ENCODE measurements around the gene PTPRO. TPM values are rescaled to one million over a fixed set of nuclear protein-coding genes. Genes with fewer than 3 reads are reported as not detected.

Gene PTPRO
- polyA plus RNA-seq, 2 of the 4 experiments (the other 2 are of a cell fraction), result 0.04 TPM; not detected in 1

GRCh38 chr12:15534322-15534721 lies 212.0 kb downstream of the PTPRO start:
- no peak overlapping the region for H3K4me2 ChIP-seq
- TF ChIP-seq, protein P1, sequence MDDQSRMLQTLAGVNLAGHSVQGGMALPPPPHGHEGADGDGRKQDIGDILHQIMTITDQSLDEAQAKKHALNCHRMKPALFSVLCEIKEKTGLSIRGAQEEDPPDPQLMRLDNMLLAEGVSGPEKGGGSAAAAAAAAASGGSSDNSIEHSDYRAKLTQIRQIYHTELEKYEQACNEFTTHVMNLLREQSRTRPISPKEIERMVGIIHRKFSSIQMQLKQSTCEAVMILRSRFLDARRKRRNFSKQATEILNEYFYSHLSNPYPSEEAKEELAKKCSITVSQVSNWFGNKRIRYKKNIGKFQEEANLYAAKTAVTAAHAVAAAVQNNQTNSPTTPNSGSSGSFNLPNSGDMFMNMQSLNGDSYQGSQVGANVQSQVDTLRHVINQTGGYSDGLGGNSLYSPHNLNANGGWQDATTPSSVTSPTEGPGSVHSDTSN (IDR thresholded peaks at IDR 0.05), result no peak
- no peak for TF ChIP-seq ZNF302 (CRISPR knock-in tag; IDR thresholded peaks at IDR 0.05)
- ChIA-PET CTCF (interaction anchor here (0.9 to 6.3 kb wide), 5 partner anchors 11 to 323 kb away, joined by 4 to 61 read pairs (median 5); no protein-coding TSS in a partner anchor), POLR2A (no interaction called here)
- FAIRE-seq (no peak), ATAC-seq (no peak), DNase-seq (ENCODE audit: low read depth in 1 of 2, low spot score in 1 of 2) (no peak)
- H3K27ac ChIP-seq, result no peak overlapping the region
- 0 out of 3 replicates have a peak, but pooled peaks cover 2% of the 10 kb centered on the region for H3K4me1 ChIP-seq
- H3K4me3 ChIP-seq, result no peak overlapping the region
- H3K9me3 ChIP-seq, result no peaks in the 10 kb centered on the region
- WGBS (ENCODE audit: missing lambda C conversion rate), result 47% methylated on average over 3 of the region's 3 CpGs

GRCh38 chr12:15534874-15535273 lies 212.6 kb downstream of the PTPRO start:
- Histone ChIP-seq H3K4me1 (0 out of 3 replicates have a peak, but pooled peaks cover 2% of the 10 kb centered on the region), H3K27ac (peak overlapping the region in 1 of 2 experiments; percentile 42; a peak in 2 of 6 replicates), H3K4me2 (no peak overlapping the region), H3K4me3 (no peak overlapping the region), H3K9me3 (no peaks in the 10 kb centered on the region)
- DNase-seq (ENCODE audit: low read depth in 1 of 2, low spot score in 1 of 2) (no peak), ATAC-seq (no peak), FAIRE-seq (no peak)
- POLR2A ChIA-PET, result no interaction called here
- 83% methylated on average over 5 of the region's 5 CpGs for WGBS (ENCODE audit: missing lambda C conversion rate)
- TF ChIP-seq JUN (IDR thresholded peaks at IDR 0.05) (no peak), POLR2AphosphoS2 (conservative IDR thresholded peaks at IDR 0.05; ENCODE audit: low read length) (no peak), NPAS2 (CRISPR knock-in tag; IDR thresholded peaks at IDR 0.05; ENCODE audit: borderline replicate concordance) (no peak), RAD21 (conservative IDR thresholded peaks at IDR 0.05 in 1 of 2, IDR thresholded peaks at IDR 0.05 in 1 of 2) (no peak), TP53 (CRISPR knock-in tag; IDR thresholded peaks at IDR 0.05) (no peak), MAX (IDR thresholded peaks at IDR 0.05) (no peak), EHMT2 (IDR thresholded peaks at IDR 0.05; ENCODE audit: low read depth) (no peak), FOSB (CRISPR knock-in tag; IDR thresholded peaks at IDR 0.05) (no peak), KDM5A (IDR thresholded peaks at IDR 0.05) (no peak), CHD4 (IDR thresholded peaks at IDR 0.05; ENCODE audit: borderline replicate concordance) (no peak), RCOR1 (IDR thresholded peaks at IDR 0.05; ENCODE audit: low read depth, low read length) (no peak), POLR2A (IDR thresholded peaks at IDR 0.05; ENCODE audit: low read length) (no peak)
- TF ChIP-seq, protein P2, sequence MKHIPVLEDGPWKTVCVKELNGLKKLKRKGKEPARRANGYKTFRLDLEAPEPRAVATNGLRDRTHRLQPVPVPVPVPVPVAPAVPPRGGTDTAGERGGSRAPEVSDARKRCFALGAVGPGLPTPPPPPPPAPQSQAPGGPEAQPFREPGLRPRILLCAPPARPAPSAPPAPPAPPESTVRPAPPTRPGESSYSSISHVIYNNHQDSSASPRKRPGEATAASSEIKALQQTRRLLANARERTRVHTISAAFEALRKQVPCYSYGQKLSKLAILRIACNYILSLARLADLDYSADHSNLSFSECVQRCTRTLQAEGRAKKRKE (CRISPR knock-in tag; IDR thresholded peaks at IDR 0.05; ENCODE audit: low read depth), result no peak
- TF ChIP-seq, protein P3, sequence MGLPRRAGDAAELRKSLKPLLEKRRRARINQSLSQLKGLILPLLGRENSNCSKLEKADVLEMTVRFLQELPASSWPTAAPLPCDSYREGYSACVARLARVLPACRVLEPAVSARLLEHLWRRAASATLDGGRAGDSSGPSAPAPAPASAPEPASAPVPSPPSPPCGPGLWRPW (IDR thresholded peaks at IDR 0.05), result no peak
- TF ChIP-seq, protein P4, sequence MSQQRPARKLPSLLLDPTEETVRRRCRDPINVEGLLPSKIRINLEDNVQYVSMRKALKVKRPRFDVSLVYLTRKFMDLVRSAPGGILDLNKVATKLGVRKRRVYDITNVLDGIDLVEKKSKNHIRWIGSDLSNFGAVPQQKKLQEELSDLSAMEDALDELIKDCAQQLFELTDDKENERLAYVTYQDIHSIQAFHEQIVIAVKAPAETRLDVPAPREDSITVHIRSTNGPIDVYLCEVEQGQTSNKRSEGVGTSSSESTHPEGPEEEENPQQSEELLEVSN (IDR thresholded peaks at IDR 0.05; ENCODE audit: borderline replicate concordance, low read depth), result no peak
- CTCF ChIA-PET, result interaction anchor here (0.9 to 6.3 kb wide), 5 partner anchors 11 to 322 kb away, joined by 4 to 61 read pairs (median 5); no protein-coding TSS in a partner anchor

DNA sequence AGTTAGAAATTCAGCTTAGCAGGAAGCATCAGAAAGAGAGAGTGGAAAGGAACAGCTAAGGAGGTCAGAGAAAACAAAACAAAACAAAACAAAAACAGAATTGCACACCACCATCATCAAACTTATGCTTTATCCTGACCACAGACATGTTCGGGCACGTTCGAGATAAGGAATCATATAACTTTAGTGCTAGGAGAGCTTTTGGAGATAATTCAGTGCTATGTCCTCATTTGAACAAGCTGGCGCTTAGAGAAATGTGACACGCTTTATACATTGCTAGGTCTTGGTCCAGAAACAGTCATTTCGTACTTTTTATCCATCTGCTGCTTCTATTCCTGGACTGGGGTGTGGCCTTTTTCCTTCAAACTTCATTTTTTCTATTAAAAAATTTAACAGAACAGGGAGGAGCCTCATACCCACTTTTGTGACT lies 213.1 kb downstream of the PTPRO start:
- no peak overlapping the region for H3K4me3 ChIP-seq
- no peak overlapping the region for H3K4me2 ChIP-seq
- DNase-seq (ENCODE audit: low read depth in 1 of 2, low spot score in 1 of 2), result no peak
- CTCF ChIA-PET, result interaction anchor here (1.6 to 6.3 kb wide), 3 partner anchors 49 to 321 kb away, joined by 4 to 61 read pairs (median 5); no protein-coding TSS in a partner anchor
- FAIRE-seq, result no peak
- POLR2A ChIA-PET, result no interaction called here
- ATAC-seq, result no peak
- 0 out of 3 replicates have a peak, but pooled peaks cover 2% of the 10 kb centered on the region for H3K4me1 ChIP-seq
- 82% methylated on average over 6 of the region's 6 CpGs for WGBS (ENCODE audit: missing lambda C conversion rate)
- no peaks in the 10 kb centered on the region for H3K9me3 ChIP-seq
- no peak for TF ChIP-seq CHD4 (IDR thresholded peaks at IDR 0.05; ENCODE audit: borderline replicate concordance)
- no peak for TF ChIP-seq FOSL2 (IDR thresholded peaks at IDR 0.05)
- TF ChIP-seq FOSL2 (CRISPR knock-in tag; IDR thresholded peaks at IDR 0.05), result no peak
- TF ChIP-seq NFE2L2 (conservative IDR thresholded peaks at IDR 0.05; ENCODE audit: low read length), result no peak
- TF ChIP-seq CBX8 (IDR thresholded peaks at IDR 0.05), result no peak
- no peak for TF ChIP-seq ESRRA (IDR thresholded peaks at IDR 0.05; ENCODE audit: borderline replicate concordance, low read length)
- TF ChIP-seq MYC (IDR thresholded peaks at IDR 0.05; ENCODE audit: borderline replicate concordance, low read length), result no peak
- TF ChIP-seq NPAS2 (CRISPR knock-in tag; IDR thresholded peaks at IDR 0.05; ENCODE audit: borderline replicate concordance), result no peak
- TF ChIP-seq HMGXB4 (CRISPR knock-in tag; IDR thresholded peaks at IDR 0.05; ENCODE audit: borderline replicate concordance), result no peak
- TF ChIP-seq CEBPB (IDR thresholded peaks at IDR 0.05), result no peak
- no peak for TF ChIP-seq EHF (CRISPR knock-in tag; IDR thresholded peaks at IDR 0.05)
- no peak for TF ChIP-seq ZNF302 (CRISPR knock-in tag; IDR thresholded peaks at IDR 0.05)
- TF ChIP-seq RAD21 (conservative IDR thresholded peaks at IDR 0.05 in 1 of 2, IDR thresholded peaks at IDR 0.05 in 1 of 2), result no peak
- no peak for TF ChIP-seq RNF2 (IDR thresholded peaks at IDR 0.05; ENCODE audit: borderline replicate concordance, low read depth)
- TF ChIP-seq BHLHE40 (IDR thresholded peaks at IDR 0.05; ENCODE audit: low read depth, low read length), result no peak
- peak overlapping the region in 1 of 2 experiments; percentile 42; a peak in 2 of 6 replicates for H3K27ac ChIP-seq

All from A549 (cell line).